ES-I3 (cell line): ENCODE measurements around the gene PMFBP1.
A peak's percentile ranks its signal among the peaks of the same experiment; 100 is the strongest.
"Not testable (repeated sequence)": the region's sequence is repeated elsewhere in the genome, so short reads cannot be mapped to it uniquely, and the experiment has no call there.

ENCODE experiments used
- H3K36me3 ChIP-seq: 2 replicates; pipeline ENCODE4 v1.6.1; 2013; ENCODE audit warnings: mild to moderate bottlenecking, low read length, control low read depth, moderate library complexity; ENCODE audit not compliant: insufficient read depth
- H3K4me1 ChIP-seq: 2 replicates; pipeline ENCODE4 v1.6.1; 2013; ENCODE audit warnings: mild to moderate bottlenecking, control low read depth, low read length; ENCODE audit not compliant: insufficient read depth
- H3K9ac ChIP-seq: 2 replicates; pipeline ENCODE4 v1.6.1; 2013; ENCODE audit warnings: low read depth, mild to moderate bottlenecking, low read length, moderate library complexity
- H3K9me3 ChIP-seq: 2 replicates; pipeline ENCODE4 v1.6.1; 2013; ENCODE audit warnings: mild to moderate bottlenecking, low read length, moderate library complexity; ENCODE audit not compliant: control insufficient read depth, insufficient read depth

Gene PMFBP1

GRCh38 chr16:72093448-72094265 is 78.3 kb downstream of the PMFBP1 start, which contains the start of the genes DHX38 and TXNL4B:
TSS of gene DHX38 (plus strand) at chr16:72093847. CDS start at chr16:72096158, 2,311 bp downstream.
TSS of gene TXNL4B (minus strand) at chr16:72093620. CDS start at chr16:72090749, 2,871 bp downstream.
- Histone ChIP-seq H3K9ac (peak within 1 kb of the TSS; percentile 89), H3K9me3 (no peaks in the 10 kb centered on the region), H3K36me3 (peaks cover 5% of the 10 kb centered on the region; the same call in 1 of the 2 replicates), H3K4me1 (peaks cover 6% of the 10 kb centered on the region)

- no peaks in the 10 kb centered on the region for H3K9me3 ChIP-seq
- H3K36me3 ChIP-seq, result peaks cover 4% of the 10 kb centered on the region; the same call in 1 of the 2 replicates
- peak overlapping the region; percentile 89; the same call in 1 of the 2 replicates for H3K9ac ChIP-seq
- peaks cover 6% of the 10 kb centered on the region for H3K4me1 ChIP-seq
These were observed 79.0 kb downstream of the PMFBP1 start for GRCh38 chr16:72092832-72093447.

DNA sequence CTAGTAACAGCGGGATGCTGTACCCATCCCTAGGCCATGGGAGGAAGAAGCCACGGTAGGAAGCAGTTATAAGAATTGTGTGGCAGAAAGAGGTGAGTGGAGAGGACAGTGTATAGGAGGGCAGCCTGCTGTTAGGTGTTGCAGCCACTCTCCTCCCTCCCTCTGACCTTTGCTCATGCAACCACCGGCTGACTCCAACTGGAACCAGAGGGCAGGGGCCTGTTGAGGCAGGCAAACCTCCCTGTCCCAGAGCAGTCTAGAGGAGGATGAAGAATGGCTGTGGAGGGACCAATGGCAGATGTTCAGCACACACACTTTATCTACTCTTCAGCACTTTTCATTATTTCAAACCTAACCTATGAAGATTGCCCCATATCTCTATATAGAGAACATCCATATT is 80.7 kb downstream of the PMFBP1 start:
- no peaks in the 10 kb centered on the region for H3K9me3 ChIP-seq
- peaks cover 6% of the 10 kb centered on the region for H3K4me1 ChIP-seq
- no peaks in the 10 kb centered on the region; the same call in 1 of the 2 replicates for H3K36me3 ChIP-seq
- no peak overlapping the region for H3K9ac ChIP-seq

- peaks cover 7% of the 10 kb centered on the region; the same call in 1 of the 2 replicates for H3K36me3 ChIP-seq
- 0 out of 2 replicates have a peak, but pooled peaks cover 2% of the 10 kb centered on the region for H3K4me1 ChIP-seq
- peaks cover 2% of the 10 kb centered on the region for H3K9me3 ChIP-seq
- H3K9ac ChIP-seq, result no peak overlapping the region
These were observed 87.0 kb downstream of the PMFBP1 start for GRCh38 chr16:72085002-72085401.

GRCh38 chr16:72084445-72084844 is 87.5 kb downstream of the PMFBP1 start:
- 0 out of 2 replicates have a peak, but pooled peaks cover 2% of the 10 kb centered on the region for H3K4me1 ChIP-seq
- peaks cover 2% of the 10 kb centered on the region for H3K9me3 ChIP-seq
- H3K36me3 ChIP-seq, result peaks cover 7% of the 10 kb centered on the region; the same call in 1 of the 2 replicates
- no peak overlapping the region for H3K9ac ChIP-seq

DNA sequence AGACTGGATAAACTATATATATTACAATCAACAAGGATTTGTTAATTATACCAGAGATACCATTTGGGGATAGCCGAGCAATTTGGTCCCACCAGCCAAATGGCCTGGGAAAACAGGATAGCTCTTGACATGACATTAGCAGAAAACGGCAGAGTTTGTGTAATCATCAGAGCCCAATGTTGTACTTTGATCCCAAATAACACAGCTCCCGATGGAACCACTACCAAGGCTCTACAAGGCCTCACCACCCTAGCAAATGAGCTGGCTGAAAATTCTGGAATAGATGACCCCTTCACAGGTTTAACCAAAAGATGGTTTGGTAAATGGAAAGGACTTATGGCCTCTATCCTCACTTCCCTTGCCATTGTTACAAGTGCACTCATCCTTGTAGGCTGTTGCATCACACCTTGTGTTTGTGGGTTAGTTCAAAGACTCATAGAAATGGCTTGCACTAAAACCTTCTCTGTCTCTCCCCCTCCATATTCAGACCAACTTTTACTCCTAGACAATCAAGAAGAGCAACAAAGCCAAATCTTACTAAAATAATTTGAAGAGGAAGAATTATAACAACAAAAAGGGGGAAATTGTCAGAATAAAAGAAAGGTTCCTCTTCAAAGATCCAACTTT is 88.1 kb downstream of the PMFBP1 start:
- Histone ChIP-seq H3K9me3 (peaks cover 2% of the 10 kb centered on the region), H3K36me3 (peaks cover 7% of the 10 kb centered on the region; the same call in 1 of the 2 replicates), H3K9ac (no peak overlapping the region), H3K4me1 (0 out of 2 replicates have a peak, but pooled peaks cover 2% of the 10 kb centered on the region)

- not testable (repeated sequence) for H3K36me3 ChIP-seq
These were observed 94.8 kb downstream of the PMFBP1 start for GRCh38 chr16:72076991-72077706.

DNA sequence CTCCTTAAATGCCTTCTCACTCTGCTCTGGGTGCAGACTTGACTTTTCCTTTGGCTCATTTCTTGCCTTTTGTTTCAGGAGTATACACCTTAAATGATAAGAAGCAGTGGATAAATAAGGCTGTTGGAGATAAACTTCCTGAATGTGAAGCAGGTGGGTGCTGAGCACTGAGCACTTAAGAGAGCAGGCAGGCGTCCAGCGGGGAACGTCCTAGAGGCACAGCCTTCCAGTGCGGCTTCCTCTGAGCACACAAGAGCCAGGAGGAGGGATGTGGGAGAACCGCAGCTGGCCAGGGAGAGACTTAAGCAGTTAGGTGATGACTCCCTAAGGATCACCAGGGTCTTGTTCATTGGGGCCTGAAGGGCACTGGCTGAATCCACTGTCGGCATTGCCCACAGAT is 96.9 kb downstream of the PMFBP1 start:
- not testable (repeated sequence) for H3K36me3 ChIP-seq, H3K4me1 ChIP-seq, H3K9ac ChIP-seq, H3K9me3 ChIP-seq

More at GRCh38 chr16:72076991-72077706, 94.8 kb downstream of the PMFBP1 start:
- not testable (repeated sequence) for H3K9me3 ChIP-seq, H3K4me1 ChIP-seq, H3K9ac ChIP-seq

DNA sequence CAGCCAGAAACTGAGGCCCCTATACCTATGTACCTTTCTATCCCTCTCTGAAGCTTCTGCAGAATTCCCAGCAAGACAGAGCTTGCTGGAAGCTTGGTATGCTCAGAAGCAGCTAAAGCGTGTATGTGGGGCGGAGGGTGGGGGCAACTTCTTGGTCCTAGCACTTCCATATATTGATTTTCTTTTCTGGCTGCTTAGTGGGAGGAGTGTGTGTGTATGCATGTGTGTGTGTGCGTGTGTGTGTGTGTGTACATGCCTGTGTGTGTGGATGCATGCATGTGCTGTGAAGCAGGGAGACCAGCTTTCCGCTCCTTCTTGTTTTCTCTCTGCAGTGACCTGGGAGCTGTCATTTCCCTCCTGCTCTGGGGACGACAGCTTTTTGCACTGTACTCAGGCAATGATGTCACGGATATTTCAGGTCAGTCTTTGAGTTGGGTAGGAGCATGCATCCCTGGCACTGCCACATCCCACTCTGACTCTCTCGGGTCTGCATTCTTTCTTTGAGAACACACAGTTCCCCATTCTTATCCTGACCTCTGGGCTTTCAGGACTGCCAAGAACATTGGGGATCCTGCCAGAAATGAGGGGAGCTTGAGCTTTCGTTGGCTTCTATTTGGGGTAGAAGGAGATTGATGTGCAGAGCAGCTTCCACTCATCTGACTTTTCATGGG is 98.3 kb downstream of the PMFBP1 start:
- no peak overlapping the region for H3K9ac ChIP-seq

DNA sequence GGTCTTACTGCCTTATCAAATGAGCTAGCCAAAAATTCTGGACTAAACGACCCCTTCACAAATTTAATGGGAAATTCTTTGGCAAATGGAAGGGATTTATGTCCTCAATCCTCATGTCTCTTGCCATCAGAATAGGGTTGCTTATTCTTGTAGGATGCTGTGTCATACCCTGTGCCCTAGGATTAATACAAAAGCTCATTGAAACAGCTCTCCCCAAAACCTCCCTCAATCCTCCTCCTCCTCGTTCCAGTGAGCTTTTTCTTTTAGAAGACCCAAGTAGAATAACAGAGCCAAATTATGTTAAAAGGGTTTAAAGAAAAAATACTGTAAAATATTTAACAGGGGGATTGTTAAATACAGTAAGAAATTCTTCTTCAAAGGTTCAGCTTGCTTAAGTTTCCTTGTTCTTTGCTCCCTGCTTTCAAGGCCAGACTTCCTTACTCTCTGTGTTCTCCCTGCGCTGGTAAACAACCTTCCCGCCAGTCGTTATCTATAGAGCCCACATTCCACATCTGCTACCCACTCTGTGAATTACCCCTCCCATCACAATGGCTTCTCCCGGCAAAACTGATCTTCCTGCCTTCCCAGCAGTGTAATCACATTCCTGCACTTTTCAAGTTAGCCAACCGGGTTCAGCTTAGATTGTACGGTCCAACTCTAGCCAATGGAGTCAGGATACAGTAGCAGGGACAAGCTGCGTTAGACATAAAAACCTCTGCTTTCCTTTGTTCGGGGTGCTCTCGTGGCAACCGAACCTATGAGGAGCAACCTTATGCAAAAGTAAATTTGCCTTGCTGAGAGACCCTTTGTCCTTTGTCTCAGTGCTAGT is 99.2 kb downstream of the PMFBP1 start:
- H3K4me1 ChIP-seq, result no peaks in the 10 kb centered on the region
- H3K36me3 ChIP-seq, result no peaks in the 10 kb centered on the region
- H3K9me3 ChIP-seq, result no peaks in the 10 kb centered on the region
- no peak overlapping the region for H3K9ac ChIP-seq

More for the DNA sequence above, 98.3 kb downstream of the PMFBP1 start:
- Histone ChIP-seq H3K9me3 (no peaks in the 10 kb centered on the region), H3K4me1 (no peaks in the 10 kb centered on the region), H3K36me3 (no peaks in the 10 kb centered on the region)
